ENCODE results near the gene ADD1.

Gene ADD1

DNA sequence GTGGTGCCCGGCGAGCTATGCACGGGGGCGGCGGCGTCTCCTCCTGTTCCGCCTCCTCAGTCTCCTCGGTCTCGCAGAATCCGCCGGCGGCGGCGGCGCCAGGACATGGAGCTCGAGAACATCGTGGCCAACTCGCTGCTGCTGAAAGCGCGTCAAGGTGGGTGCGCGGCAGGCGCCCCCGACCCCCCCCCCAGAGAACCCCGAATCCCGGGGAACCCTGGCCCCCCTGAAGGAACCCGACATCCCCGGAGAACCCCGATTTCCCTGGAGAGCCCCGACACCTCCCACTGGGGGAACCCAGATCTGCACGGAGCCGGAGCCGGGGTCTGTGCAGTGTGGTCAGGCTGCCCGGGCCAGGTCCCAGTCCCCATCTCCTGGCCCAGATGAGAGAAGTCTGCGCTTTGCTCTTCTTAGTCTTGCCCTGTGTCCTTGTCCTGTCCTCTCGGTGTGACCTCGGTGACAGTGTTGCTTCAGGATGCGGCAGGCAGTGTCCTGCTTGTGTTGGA, 120.4 kb downstream of the ADD1 start:
- DNase-seq: no peak
- no peaks in the 10 kb centered on the region for H3K9me3 ChIP-seq (ENCODE audit: severe bottlenecking)
- TF ChIP-seq CTCF (IDR thresholded peaks at IDR 0.05; ENCODE audit: low read depth, low read length): no peak
- H3K4me3 ChIP-seq (ENCODE audit: low read depth, low read length): peak overlapping the region; percentile 63
- H3K27ac ChIP-seq: peak overlapping the region; percentile 94
- H3K36me3 ChIP-seq: peaks cover 41% of the 10 kb centered on the region
- H3K27me3 ChIP-seq (ENCODE audit: insufficient read depth, low read depth, severe bottlenecking): no peaks in the 10 kb centered on the region

- H3K9me3 ChIP-seq (ENCODE audit: severe bottlenecking): no peaks in the 10 kb centered on the region
- H3K27ac ChIP-seq: no peak overlapping the region
- no peaks in the 10 kb centered on the region for H3K27me3 ChIP-seq (ENCODE audit: insufficient read depth, low read depth, severe bottlenecking)
- TF ChIP-seq CTCF (IDR thresholded peaks at IDR 0.05; ENCODE audit: low read depth, low read length): no peak
- no peak for DNase-seq
- peak overlapping the region; percentile 63 for H3K4me3 ChIP-seq (ENCODE audit: low read depth, low read length)
- peaks cover 37% of the 10 kb centered on the region for H3K36me3 ChIP-seq
These were observed 121.1 kb downstream of the ADD1 start for GRCh38 chr4:2964706-2965258.

DNA sequence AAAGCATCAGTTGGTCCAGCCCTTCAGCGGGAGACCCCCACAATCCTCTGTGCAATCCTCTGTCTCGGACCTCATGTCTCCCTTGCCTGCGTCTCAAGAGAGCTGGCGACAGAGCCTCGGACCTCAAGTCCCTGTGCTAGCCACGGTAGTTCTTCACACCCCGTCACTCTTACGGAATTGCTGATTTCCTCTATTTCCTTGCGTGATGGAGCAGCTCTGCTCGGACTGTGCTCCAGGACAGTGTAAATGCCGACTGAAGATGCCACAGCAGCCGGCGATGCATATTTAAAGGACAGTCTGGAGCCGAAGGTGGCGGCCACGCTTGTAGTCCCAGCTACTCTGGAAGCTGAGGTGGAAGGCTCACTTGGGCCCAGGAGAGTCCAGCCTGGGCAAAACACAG, 121.6 kb downstream of the ADD1 start:
- H3K27ac ChIP-seq: no peak overlapping the region
- H3K36me3 ChIP-seq: peaks cover 32% of the 10 kb centered on the region
- no peak for DNase-seq
- H3K4me3 ChIP-seq (ENCODE audit: low read depth, low read length): no peak overlapping the region
- H3K9me3 ChIP-seq (ENCODE audit: severe bottlenecking): no peaks in the 10 kb centered on the region
- H3K27me3 ChIP-seq (ENCODE audit: insufficient read depth, low read depth, severe bottlenecking): no peaks in the 10 kb centered on the region
- TF ChIP-seq CTCF (IDR thresholded peaks at IDR 0.05; ENCODE audit: low read depth, low read length): no peak

GRCh38 chr4:2968381-2968780, 124.7 kb downstream of the ADD1 start:
- peaks cover 17% of the 10 kb centered on the region for H3K36me3 ChIP-seq
- no peak overlapping the region for H3K27ac ChIP-seq
- H3K27me3 ChIP-seq (ENCODE audit: insufficient read depth, low read depth, severe bottlenecking): no peaks in the 10 kb centered on the region
- H3K9me3 ChIP-seq (ENCODE audit: severe bottlenecking): no peaks in the 10 kb centered on the region
- DNase-seq: no peak
- H3K4me3 ChIP-seq (ENCODE audit: low read depth, low read length): no peak overlapping the region
- no peak for TF ChIP-seq CTCF (IDR thresholded peaks at IDR 0.05; ENCODE audit: low read depth, low read length)

DNA sequence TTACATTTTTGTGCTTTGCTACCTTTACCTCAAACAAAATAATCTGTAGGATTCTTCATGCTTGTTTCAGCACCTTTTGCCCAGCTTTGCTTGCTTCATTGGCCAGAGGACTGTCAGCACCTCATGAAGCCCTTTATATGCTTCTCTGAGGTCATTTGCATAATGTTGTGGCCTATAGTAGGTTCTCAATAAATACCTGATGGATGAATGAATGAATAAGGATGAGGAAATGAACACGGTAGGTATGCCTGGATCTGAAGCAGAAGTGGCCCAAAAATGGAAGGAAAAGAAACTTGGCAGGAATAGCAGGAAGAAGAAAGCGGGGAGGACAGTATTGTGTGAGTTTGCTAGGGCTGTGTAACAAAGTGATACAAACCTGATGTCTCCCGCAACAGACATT, 127.6 kb downstream of the ADD1 start:
- Histone ChIP-seq H3K36me3 (peaks cover 8% of the 10 kb centered on the region; the same call in 1 of the 2 replicates), H3K9me3 (ENCODE audit: severe bottlenecking) (no peaks in the 10 kb centered on the region), H3K27me3 (ENCODE audit: insufficient read depth, low read depth, severe bottlenecking) (no peaks in the 10 kb centered on the region), H3K4me3 (ENCODE audit: low read depth, low read length) (no peak overlapping the region), H3K27ac (no peak overlapping the region)
- no peak for DNase-seq
- TF ChIP-seq CTCF (IDR thresholded peaks at IDR 0.05; ENCODE audit: low read depth, low read length): no peak
